Activated naive CD4-positive, alpha-beta T cell treated with anti-CD3 and anti-CD28 coated beads, Interleukin-2, amount 10 ng/mL, durations not matched to agents 5 hours and 36 hours (primary cell): Measurements from ENCODE around the gene RAB32. TPM values are rescaled to one million over a fixed set of nuclear protein-coding genes. Genes with fewer than 3 reads are reported as not detected.

Experiments
- total RNA-seq, 2 experiments: library from RNA; stranded (reverse); gene quantifications; one replicate each; pipeline ENCODE4 v1.2.3, GENCODE V29; 2021

Gene RAB32
- total RNA-seq: not detected

DNA sequence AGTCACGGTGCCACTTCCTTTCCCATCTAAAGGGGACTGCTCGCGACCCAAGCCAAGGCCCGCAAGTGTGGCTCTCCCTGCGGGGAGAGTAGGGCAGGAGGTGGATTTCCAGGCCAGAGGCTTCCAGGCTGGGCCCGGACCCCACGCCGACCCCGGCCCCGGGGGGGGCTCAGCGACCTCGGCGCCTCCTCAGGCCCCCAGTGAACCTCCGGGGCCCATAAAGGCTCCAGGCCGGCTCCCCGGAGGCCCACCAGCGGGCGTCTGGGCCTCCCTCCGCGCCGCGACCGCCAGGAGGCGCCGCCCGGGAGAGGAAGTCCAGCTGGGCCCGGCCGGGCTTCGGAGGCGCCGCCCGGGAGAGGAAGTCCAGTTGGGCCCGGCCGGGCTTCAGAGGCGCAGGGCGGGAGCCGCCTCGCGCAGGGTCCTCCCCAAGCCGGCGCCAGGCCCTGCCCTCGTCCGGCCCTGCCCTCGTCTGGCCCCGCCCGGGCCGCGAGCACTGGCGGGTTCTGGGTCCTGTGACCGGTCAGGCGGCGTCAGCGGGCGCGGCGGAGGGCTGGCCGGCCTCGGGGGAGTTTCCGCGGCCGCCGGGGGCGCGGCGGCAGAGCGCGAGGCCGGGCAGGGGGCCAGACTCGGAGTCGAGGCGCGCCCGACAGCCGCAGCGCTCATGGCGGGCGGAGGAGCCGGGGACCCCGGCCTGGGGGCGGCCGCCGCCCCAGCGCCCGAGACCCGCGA lies at the start of gene RAB32:
TSS of gene RAB32 (plus strand) at position 623 of the 729 bp plus-strand sequence. CDS start at position 662, 39 bp downstream.

GRCh38 chr6:146598772-146599405 lies 55.3 kb downstream of the RAB32 start, which contains the start of gene ADGB:
Gene ADGB, plus strand, starts transcription at chr6:146598972. Its CDS starts 69 bp downstream, at chr6:146599041.

Other genes with a start within 250 kb of the RAB32 start
- not detected for gene ADGB, start 55.1 kb downstream of the RAB32 start, total RNA-seq